Measurements from ENCODE around the gene SAMD5. TPM values are rescaled to one million over a fixed set of nuclear protein-coding genes. Genes with fewer than 3 reads are reported as not detected.

The SAMD5 gene
- total RNA-seq, 1 experiment from 2014 or later: 2.6 TPM

- Mint-ChIP-seq H3K4me3 (ENCODE audit: unreplicated experiment) (no peak overlapping the region), H3K27me3 (ENCODE audit: insufficient read depth, unreplicated experiment) (no peaks in the 10 kb centered on the region), H3K36me3 (ENCODE audit: insufficient read depth, unreplicated experiment) (peaks cover 2% of the 10 kb centered on the region), H3K9me3 (ENCODE audit: unreplicated experiment) (no peaks in the 10 kb centered on the region), H3K27ac (ENCODE audit: low read depth, unreplicated experiment) (no peak overlapping the region), H3K4me1 (ENCODE audit: insufficient read depth, unreplicated experiment) (no peaks in the 10 kb centered on the region)
- ChIA-PET POLR2A (no interaction called here), CTCF (interaction anchor here (0.6 to 0.9 kb wide), 2 partner anchors 26 to 52 kb away, joined by 4 read pairs; no protein-coding TSS in a partner anchor)
- no peak for TF ChIP-seq CTCF (IDR thresholded peaks at IDR 0.05; ENCODE audit: unreplicated experiment)
- BruUV-seq (replicated peaks): no TSS peak
- intact Hi-C loops (cut with micrococcal nuclease): no loop called here
- no peak for DNase-seq (ENCODE audit: unreplicated experiment)
These were observed 50.5 kb downstream of the SAMD5 start for GRCh38 chr6:147559006-147559405.

- no TSS peak for BruUV-seq (replicated peaks)
- Mint-ChIP-seq H3K4me1 (ENCODE audit: insufficient read depth, unreplicated experiment) (no peaks in the 10 kb centered on the region), H3K4me3 (ENCODE audit: unreplicated experiment) (no peak overlapping the region), H3K36me3 (ENCODE audit: insufficient read depth, unreplicated experiment) (no peaks in the 10 kb centered on the region), H3K27me3 (ENCODE audit: insufficient read depth, unreplicated experiment) (no peaks in the 10 kb centered on the region), H3K27ac (ENCODE audit: low read depth, unreplicated experiment) (no peak overlapping the region), H3K9me3 (ENCODE audit: unreplicated experiment) (no peaks in the 10 kb centered on the region)
- TF ChIP-seq CTCF (IDR thresholded peaks at IDR 0.05; ENCODE audit: unreplicated experiment): no peak
- intact Hi-C loops (cut with micrococcal nuclease): no loop called here
- DNase-seq (ENCODE audit: unreplicated experiment): no peak
- ChIA-PET POLR2A (no interaction called here), CTCF (no interaction called here)
These were observed 52.2 kb downstream of the SAMD5 start for GRCh38 chr6:147560670-147561069.

- no peak overlapping the region for H3K27ac Mint-ChIP-seq (ENCODE audit: low read depth, unreplicated experiment)
- no peak for TF ChIP-seq CTCF (IDR thresholded peaks at IDR 0.05; ENCODE audit: unreplicated experiment)
- no TSS peak for BruUV-seq (replicated peaks)
These were observed 53.2 kb downstream of the SAMD5 start for GRCh38 chr6:147561726-147562125.

GRCh38 chr6:147563472-147563871 is 55.0 kb downstream of the SAMD5 start:
- Mint-ChIP-seq H3K27ac (ENCODE audit: low read depth, unreplicated experiment) (no peak overlapping the region), H3K27me3 (ENCODE audit: insufficient read depth, unreplicated experiment) (no peaks in the 10 kb centered on the region), H3K36me3 (ENCODE audit: insufficient read depth, unreplicated experiment) (no peaks in the 10 kb centered on the region), H3K4me1 (ENCODE audit: insufficient read depth, unreplicated experiment) (peaks cover 6% of the 10 kb centered on the region), H3K4me3 (ENCODE audit: unreplicated experiment) (no peak overlapping the region), H3K9me3 (ENCODE audit: unreplicated experiment) (no peaks in the 10 kb centered on the region)
- DNase-seq (ENCODE audit: unreplicated experiment): no peak
- BruUV-seq (replicated peaks): no TSS peak
- CTCF ChIA-PET: no interaction called here
- no peak for TF ChIP-seq CTCF (IDR thresholded peaks at IDR 0.05; ENCODE audit: unreplicated experiment)
- POLR2A ChIA-PET: interaction anchor here (0.8 kb wide), 1 partner anchor 14 kb away, joined by 3 read pairs; no protein-coding TSS in a partner anchor
- intact Hi-C loops (cut with micrococcal nuclease): no loop called here

More at GRCh38 chr6:147561726-147562125, 53.2 kb downstream of the SAMD5 start:
- no peaks in the 10 kb centered on the region for H3K36me3 Mint-ChIP-seq (ENCODE audit: insufficient read depth, unreplicated experiment)
- H3K27me3 Mint-ChIP-seq (ENCODE audit: insufficient read depth, unreplicated experiment): no peaks in the 10 kb centered on the region
- H3K4me1 Mint-ChIP-seq (ENCODE audit: insufficient read depth, unreplicated experiment): no peaks in the 10 kb centered on the region
- POLR2A ChIA-PET: no interaction called here
- intact Hi-C loops (cut with micrococcal nuclease): no loop called here
- H3K4me3 Mint-ChIP-seq (ENCODE audit: unreplicated experiment): no peak overlapping the region
- no peak for DNase-seq (ENCODE audit: unreplicated experiment)
- no peaks in the 10 kb centered on the region for H3K9me3 Mint-ChIP-seq (ENCODE audit: unreplicated experiment)
- CTCF ChIA-PET: interaction anchor here (0.5 kb wide), 1 partner anchor 93 kb away, joined by 3 read pairs; no protein-coding TSS in a partner anchor
